Glomerular visceral epithelial cell (primary cell): ENCODE measurements around the gene MRPS5.
A peak's percentile ranks its signal among the peaks of the same experiment; 100 is the strongest.

ENCODE experiments used
- DNase-seq: peaks from one replicate; pipeline ENCODE4 v3.0.0-alpha.2; 2016; ENCODE audit errors: extremely low spot score

MRPS5 gene

GRCh38 chr2:95061119-95061512 lies 60.5 kb downstream of the MRPS5 start:
- no peak for DNase-seq

GRCh38 chr2:95060446-95061118 lies 61.0 kb downstream of the MRPS5 start:
- no peak for DNase-seq

GRCh38 chr2:95059656-95060370 lies 61.8 kb downstream of the MRPS5 start:
- DNase-seq = no peak

- peak; percentile 90 for DNase-seq
These were observed 62.5 kb downstream of the MRPS5 start for GRCh38 chr2:95058989-95059641.

- peak; percentile 61 for DNase-seq
These were observed 63.1 kb downstream of the MRPS5 start for GRCh38 chr2:95058466-95058988.

- peak; percentile 11 for DNase-seq
These were observed 63.9 kb downstream of the MRPS5 start for GRCh38 chr2:95057535-95058370.

- DNase-seq = peak; percentile 83
These were observed 64.8 kb downstream of the MRPS5 start for GRCh38 chr2:95056461-95057459.

- no peak for DNase-seq
These were observed 65.6 kb downstream of the MRPS5 start for GRCh38 chr2:95056044-95056443.

GRCh38 chr2:95055262-95055661 lies 66.3 kb downstream of the MRPS5 start:
- DNase-seq = no peak

- no peak for DNase-seq
These were observed 67.6 kb downstream of the MRPS5 start for GRCh38 chr2:95054016-95054415.

- DNase-seq = no peak
These were observed 68.1 kb downstream of the MRPS5 start for GRCh38 chr2:95053543-95053942.

- no peak for DNase-seq
These were observed 68.7 kb downstream of the MRPS5 start for GRCh38 chr2:95052804-95053479.

GRCh38 chr2:95052307-95052706 lies 69.3 kb downstream of the MRPS5 start:
- peak; percentile 51 for DNase-seq

- no peak for DNase-seq
These were observed 70.0 kb downstream of the MRPS5 start for GRCh38 chr2:95051626-95052025.

GRCh38 chr2:95050385-95051300 lies 71.0 kb downstream of the MRPS5 start:
- DNase-seq = no peak

- DNase-seq = no peak
These were observed 71.6 kb downstream of the MRPS5 start for GRCh38 chr2:95049961-95050360.

GRCh38 chr2:95049683-95049955 lies 72.0 kb downstream of the MRPS5 start:
- no peak for DNase-seq

GRCh38 chr2:95048825-95049682 lies 72.6 kb downstream of the MRPS5 start:
- DNase-seq = no peak
